H1 (cell line): Measurements from ENCODE around the gene MED13. TPM values are rescaled to one million over a fixed set of nuclear protein-coding genes. Genes with fewer than 3 reads are reported as not detected.

Experiments used
- EZH2 ChIP-seq: fragments of 200-600 bp; sonication (generic); IDR thresholded peaks from 2 replicates; pipeline ENCODE4 v1.7.1; 2012; ENCODE audit warnings: low read depth, mild to moderate bottlenecking, moderate library complexity, low read length, inconsistent platforms; ENCODE audit not compliant: severe bottlenecking
- YY1 ChIP-seq: IDR thresholded peaks from 2 replicates; pipeline ENCODE4 v1.6.1; 2011; ENCODE audit warnings: low read depth, mild to moderate bottlenecking, low read length
- polyA plus RNA-seq, 7 experiments: library from polyadenylated mRNA; depleted of rRNA in 3 of 7; stranded (reverse) in 5 of 7; unstranded in 2 of 7; fragments of >200 nt in 5 of 7; fragments of 200-250 nt in 2 of 7; gene quantifications; 1 replicate in 5 of 7; 2 replicates in 1 of 7; 4 replicates in 1 of 7; pipeline versions ENCODE4 v1.2.1 to v1.2.3, GENCODE V29; 2011 to 2013; ENCODE audit warnings: missing spikeins in 2 of 7, mixed read lengths in 2 of 7
- total RNA-seq: library from RNA; stranded (reverse); fragmentation: NEBNext Ultra II Directional; extraction: Animal tissue kit (Norgen Biotek cat#: 25700); gene quantifications from 2 replicates; pipeline ENCODE4 v1.2.1, GENCODE V29; 2021
- TF ChIP-seq, protein P1 (sequence below): IDR thresholded peaks from 2 replicates; pipeline ENCODE4 v1.6.1; 2012; ENCODE audit warnings: inconsistent platforms

MED13 gene
- total and polyA plus RNA-seq, 2 of the 8 experiments (the other 6 are each of a cell fraction or from before 2014, with no cell fraction given), result 11.3 to 44.8 TPM

DNA sequence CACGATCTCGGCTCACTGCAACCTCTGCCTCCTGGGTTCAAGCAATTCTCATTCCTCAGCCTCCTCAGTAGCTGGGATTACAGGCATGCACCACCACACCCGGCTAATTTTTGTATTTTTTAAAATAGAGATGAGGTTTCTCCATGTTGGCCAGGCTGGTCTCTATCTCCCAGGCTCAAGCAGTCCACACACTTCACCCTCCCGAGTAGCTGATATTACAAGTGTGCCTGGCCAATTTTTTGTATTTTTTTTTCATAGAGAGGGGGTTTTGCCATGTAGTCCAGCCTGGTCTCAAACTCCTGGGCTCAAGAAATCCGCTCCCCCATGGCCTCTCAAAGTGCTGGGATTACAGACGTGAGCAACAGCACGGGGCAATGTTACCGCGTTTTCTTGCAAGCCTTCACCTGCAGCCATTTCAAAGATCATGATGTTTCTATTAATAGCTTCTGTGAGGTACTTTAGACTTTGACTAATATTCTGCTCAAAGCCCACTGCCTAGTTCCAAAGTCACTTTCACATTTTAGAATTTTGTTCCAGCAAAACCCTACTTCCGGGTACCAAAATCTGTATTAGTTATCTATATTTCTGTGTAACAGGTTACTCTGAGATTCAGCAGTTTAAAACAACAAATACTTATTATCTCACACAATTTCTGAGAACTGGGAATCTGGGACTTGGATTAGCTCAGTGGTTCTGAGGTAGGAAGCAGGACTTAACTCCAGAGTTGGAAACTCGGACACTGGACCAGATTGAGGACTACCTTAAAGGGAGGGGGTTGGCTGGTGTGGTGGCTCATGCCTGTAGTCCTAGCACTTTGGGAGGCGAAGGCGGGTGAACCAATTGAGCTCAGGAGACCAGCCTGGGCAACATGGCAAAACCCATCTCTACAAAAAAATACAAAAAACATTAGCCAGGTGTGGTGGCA, 12.0 kb upstream of the MED13 start (continued):
- TF ChIP-seq, protein P1, sequence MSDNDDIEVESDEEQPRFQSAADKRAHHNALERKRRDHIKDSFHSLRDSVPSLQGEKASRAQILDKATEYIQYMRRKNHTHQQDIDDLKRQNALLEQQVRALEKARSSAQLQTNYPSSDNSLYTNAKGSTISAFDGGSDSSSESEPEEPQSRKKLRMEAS, result no peak
- TF ChIP-seq YY1 (no peak), EZH2 (no peak)
